HepG2 (cell line): Measurements from ENCODE around the gene SOX5. TPM values are rescaled to one million over a fixed set of nuclear protein-coding genes. Genes with fewer than 3 reads are reported as not detected.

Experiments used
- ATAC-seq: fragments of 200-7000 bp; cut with Tn5 transposase; 3 replicates; pipeline ENCODE4 v1.9.1; 2020; ENCODE audit warnings: mild to moderate bottlenecking, moderate library complexity
- BruUV-seq: library from RNA; stranded (reverse); fragments of 400-500 nt; replicated peaks from 2 replicates; lab custom pipeline; 2021; lab: Mats Ljungman, UMichigan
- CTCF ChIA-PET: fragments of 300-600 bp; formaldehyde crosslinking; extraction: SDS; loops from one replicate; lab custom pipeline; 2021; ENCODE audit warnings: low total read pairs, inconsistent platforms, low intra/inter-chr PET ratio; lab: Yijun Ruan, JAX
- POLR2A ChIA-PET: fragments of 350-600 bp; sonication (Branson Sonifier 250); formaldehyde crosslinking; loops from one replicate; lab custom pipeline; 2020; ENCODE audit warnings: antibody characterized with exemption, inconsistent platforms; lab: Yijun Ruan, JAX
- DNase-seq: peaks from one replicate; pipeline ENCODE4 v3.0.0-alpha.2; 2015; ENCODE audit warnings: low spot score
- FAIRE-seq: peaks from 3 replicates; lab custom pipeline; 2011; peaks lifted over from hg19 to GRCh38; lab: Jason Lieb, UNC
- H2AFZ ChIP-seq: one replicate; pipeline ENCODE4 v1.6.1; 2011; ENCODE audit warnings: low read length, inconsistent platforms
- H3K27ac ChIP-seq: fragments of 300-600 bp; 3 replicates; pipeline ENCODE4 v1.8.0; 2011; ENCODE audit warnings: mixed run types, mild to moderate bottlenecking, mixed read lengths, low read length, inconsistent platforms; ENCODE audit not compliant: insufficient read depth; ENCODE audit errors: extremely low read length
- H3K27me3 ChIP-seq, 2 experiments: fragments of 200-600 bp in 1 of 2; 2 replicates in 1 of 2; 3 replicates in 1 of 2; pipeline versions ENCODE4 v1.6.0 to v1.8.0; 2011; ENCODE audit warnings: low read length in 2 of 2, mild to moderate bottlenecking in 2 of 2, moderate library complexity in 2 of 2, inconsistent platforms in 1 of 2; ENCODE audit not compliant: insufficient read depth in 2 of 2, control insufficient read depth in 1 of 2
- H3K36me3 ChIP-seq, 2 experiments: fragments of 200-600 bp in 1 of 2; replicated peaks in 1 of 2; 2 replicates in 1 of 2; 3 replicates in 1 of 2; pipeline versions ENCODE4 v1.5.1 to v1.8.0; 2011; ENCODE audit warnings: low read length in 2 of 2, inconsistent platforms in 1 of 2; ENCODE audit not compliant: insufficient read depth in 2 of 2, control insufficient read depth in 1 of 2
- H3K4me1 ChIP-seq: 2 replicates; pipeline ENCODE4 v1.5.1; 2012; ENCODE audit warnings: low read length, inconsistent platforms; ENCODE audit not compliant: insufficient read depth
- H3K4me2 ChIP-seq: 2 replicates; pipeline ENCODE4 v1.6.0; 2011; ENCODE audit warnings: low read depth, low read length, inconsistent platforms
- H3K4me3 ChIP-seq, 3 experiments: fragments of 200-600 bp in 1 of 3; sonication (generic), shearing (Covaris generic) in 1 of 3; replicated peaks in 1 of 3; 2 replicates each; pipeline ENCODE4 v1.5.1; 2011 to 2016; ENCODE audit warnings: low read length in 3 of 3, inconsistent platforms in 2 of 3, low read depth in 2 of 3, mild to moderate bottlenecking in 2 of 3, control low read depth in 1 of 3, mixed read lengths in 1 of 3; ENCODE audit not compliant: insufficient read depth in 1 of 3
- H3K79me2 ChIP-seq: one replicate; pipeline ENCODE4 v1.6.1; 2011; ENCODE audit warnings: low read length, inconsistent platforms; ENCODE audit not compliant: insufficient read depth
- H3K9ac ChIP-seq: 2 replicates; pipeline ENCODE4 v1.6.0; 2011; ENCODE audit warnings: mild to moderate bottlenecking, low read depth, low read length, inconsistent platforms; ENCODE audit not compliant: insufficient read depth
- H3K9me3 ChIP-seq: 2 replicates; pipeline ENCODE4 v1.5.1; 2012; ENCODE audit warnings: mild to moderate bottlenecking, low read length
- H4K20me1 ChIP-seq: 2 replicates; pipeline ENCODE4 v1.6.0; 2011; ENCODE audit warnings: inconsistent platforms, mild to moderate bottlenecking, low read length, moderate library complexity; ENCODE audit not compliant: insufficient read depth
- AHDC1 ChIP-seq: sonication (generic); formaldehyde crosslinking; IDR thresholded peaks from 2 replicates; pipeline ENCODE4 v1.5.1; 2020; ENCODE audit warnings: mild to moderate bottlenecking, missing genetic modification reagents, borderline replicate concordance
- ARNT2 ChIP-seq: sonication (generic); formaldehyde crosslinking; IDR thresholded peaks from 2 replicates; pipeline ENCODE4 v1.8.0; 2022; ENCODE audit warnings: mild to moderate bottlenecking, low read depth, missing genetic modification reagents, moderate library complexity
- HMGXB3 ChIP-seq: sonication (generic); formaldehyde crosslinking; IDR thresholded peaks from 2 replicates; pipeline ENCODE4 v1.4.0; 2020; ENCODE audit warnings: missing genetic modification reagents, borderline replicate concordance
- KDM1A ChIP-seq: IDR thresholded peaks from 2 replicates; pipeline ENCODE4 v1.6.1; 2016; ENCODE audit warnings: missing compliant biosample characterization
- MIXL1 ChIP-seq: IDR thresholded peaks from 2 replicates; pipeline ENCODE4 v1.6.1; 2016
- POLR2G ChIP-seq: fragments of 200-400 bp; formaldehyde crosslinking; IDR thresholded peaks from 2 replicates; pipeline ENCODE4 v1.6.1; 2018; ENCODE audit warnings: mild to moderate bottlenecking, low read depth, low read length, moderate library complexity
- RBM22 ChIP-seq: fragments of 200-400 bp; formaldehyde crosslinking; optimal IDR thresholded peaks from 2 replicates; pipeline ENCODE3; 2017; ENCODE audit warnings: mild to moderate bottlenecking, low read length, moderate library complexity
- SOX5 ChIP-seq: IDR thresholded peaks from 2 replicates; pipeline ENCODE4 v1.6.1; 2016; ENCODE audit warnings: borderline replicate concordance
- TCF7 ChIP-seq: sonication (generic); IDR thresholded peaks from 2 replicates; pipeline ENCODE4 v1.6.1; 2016; ENCODE audit warnings: antibody characterized with exemption, low read depth
- TCF7L2 ChIP-seq: IDR thresholded peaks from 2 replicates; pipeline ENCODE4 v1.6.1; 2011; ENCODE audit warnings: mild to moderate bottlenecking, low read depth, low read length, moderate library complexity
- ZNF143 ChIP-seq: sonication (generic); formaldehyde crosslinking; IDR thresholded peaks from 2 replicates; pipeline ENCODE4 v1.4.0; 2020; ENCODE audit warnings: missing genetic modification reagents
- ZNF850 ChIP-seq: sonication (generic); formaldehyde crosslinking; conservative IDR thresholded peaks from 2 replicates; pipeline ENCODE4 v1.9.0; 2021; ENCODE audit warnings: mild to moderate bottlenecking, missing genetic modification reagents
- WGBS: methylation state at CpG from one replicate; pipeline ENCODE4 v1.1.6; 2017; ENCODE audit warnings: low lambda C conversion rate; 5-methylcytosine and 5-hydroxymethylcytosine counted together
- in situ Hi-C: cut with HindIII; loops from 2 replicates; pipeline ENCODE4 v1.10.0; 2017; ENCODE audit warnings: low pct_unique_long_range_greater_than_20kb; ENCODE audit not compliant: extremely low pct_ligation_motif_present
- intact Hi-C: fragments of 100-400 bp; cut with micrococcal nuclease; formaldehyde crosslinking; loops from one replicate; pipeline ENCODE4 v1.10.0; 2022; ENCODE audit not compliant: unreplicated experiment
- polyA plus RNA-seq, 8 experiments: library from polyadenylated mRNA; depleted of rRNA in 3 of 8; stranded (reverse) in 7 of 8; unstranded in 1 of 8; fragments of >200 nt; fragmentation: Illumina TruSeq in 4 of 8; extraction: Trizol in 4 of 8; gene quantifications; 2 replicates each; pipeline versions ENCODE4 v1.2.1 to v1.2.3, GENCODE V29; 2011 to 2016; ENCODE audit warnings: low read depth in 4 of 8, missing spikeins in 1 of 8, mixed read lengths in 1 of 8; ENCODE audit not compliant: insufficient read depth in 1 of 8
- total RNA-seq, 5 experiments: library from RNA; depleted of rRNA; stranded (reverse); fragments of >200 nt; fragmentation: Illumina TruSeq; extraction: Trizol; gene quantifications; 2 replicates each; pipeline ENCODE4 v1.2.3, GENCODE V29; 2016; ENCODE audit warnings: low read depth in 1 of 5

Gene SOX5
- total and polyA plus RNA-seq, 2 of the 13 experiments (the other 11 are each of a cell fraction or from before 2014, with no cell fraction given), result 18.5 to 76.4 TPM

DNA sequence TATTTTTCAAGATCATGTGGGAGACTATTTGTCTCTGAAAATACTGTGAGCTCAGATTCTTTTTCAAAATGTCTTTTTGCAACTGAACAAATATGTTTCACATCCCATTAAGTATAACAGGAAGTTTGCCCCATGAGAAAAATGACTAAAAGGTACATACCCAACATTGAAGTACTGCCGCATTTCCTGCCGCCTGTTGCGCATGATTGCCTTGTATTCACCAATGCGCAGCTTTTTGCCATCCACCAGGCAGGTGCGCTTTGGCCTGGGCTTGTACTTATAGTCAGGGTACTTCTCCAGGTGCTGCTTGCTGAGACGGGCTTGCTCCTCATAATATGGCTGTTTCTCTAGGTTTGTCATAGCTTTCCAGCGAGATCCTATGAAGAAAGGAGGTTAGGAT lies 413.2 kb downstream of the SOX5 start (continued):
- TF ChIP-seq HMGXB3 (CRISPR knock-in tag) (no peak), TCF7 (no peak), ZNF850 (CRISPR knock-in tag) (no peak)

DNA sequence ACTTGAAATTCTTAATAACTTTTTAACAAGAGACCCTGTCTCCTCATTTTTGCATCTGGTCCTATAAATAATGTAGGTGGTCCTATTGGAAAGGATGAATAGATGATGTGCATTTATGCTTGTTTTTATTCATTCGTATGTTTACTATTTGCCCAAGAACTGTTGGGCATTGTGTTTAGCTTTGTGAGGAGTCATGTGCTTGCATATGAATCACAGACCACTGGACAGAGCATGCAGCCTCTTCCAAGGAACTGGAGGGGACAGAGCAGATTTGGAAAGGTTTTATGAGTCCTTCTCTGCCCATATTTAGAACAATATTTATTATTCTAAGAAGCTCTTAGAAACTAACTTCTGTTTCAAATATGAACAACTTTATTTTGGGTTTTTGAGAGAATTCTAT lies 414.0 kb downstream of the SOX5 start:
- in situ Hi-C loops (no loop called here), intact Hi-C loops (no loop called here)
- Histone ChIP-seq H3K27me3 (no peaks in the 10 kb centered on the region; a peak in 1 of 5 replicates), H3K9me3 (no peaks in the 10 kb centered on the region), H3K79me2 (no peaks in the 10 kb centered on the region), H3K4me2 (no peak overlapping the region), H2AFZ (no peak overlapping the region), H3K27ac (no peak overlapping the region), H3K4me1 (no peaks in the 10 kb centered on the region), H3K9ac (no peak overlapping the region), H3K36me3 (peaks cover 5 to 33% of the 10 kb centered on the region in 2 experiments), H3K4me3 (no peak overlapping the region), H4K20me1 (no peaks in the 10 kb centered on the region)
- POLR2A ChIA-PET, result no interaction called here
- no peak for DNase-seq
- WGBS, result 95% methylated on average over 1 of the region's 1 CpG
- FAIRE-seq, result no peak
- BruUV-seq, result no TSS peak
- CTCF ChIA-PET, result no interaction called here
- ATAC-seq, result no peak
- TF ChIP-seq SOX5 (CRISPR knock-in tag) (no peak), MIXL1 (CRISPR knock-in tag) (no peak), POLR2G (no peak), ZNF143 (no peak), ARNT2 (CRISPR knock-in tag) (no peak), KDM1A (no peak), AHDC1 (CRISPR knock-in tag) (no peak), TCF7L2 (no peak), RBM22 (peak; percentile 43)
